H9 (cell line): ENCODE measurements around the gene SLC44A2. TPM values are rescaled to one million over a fixed set of nuclear protein-coding genes. Genes with fewer than 3 reads are reported as not detected.
A peak's percentile ranks its signal among the peaks of the same experiment; 100 is the strongest.

Experiments used
- DNase-seq: peaks from one replicate; pipeline ENCODE4 v3.0.0-alpha.2; 2017
- H2AFZ ChIP-seq: one replicate; pipeline ENCODE4 v1.6.1; 2013; ENCODE audit warnings: mild to moderate bottlenecking, low read length, control low read depth, moderate library complexity
- H2AK5ac ChIP-seq: 2 replicates; pipeline ENCODE4 v1.6.1; 2013; ENCODE audit warnings: low read length, control low read depth, mixed read lengths; ENCODE audit not compliant: insufficient read length
- H2BK120ac ChIP-seq: one replicate; pipeline ENCODE4 v1.6.1; 2013; ENCODE audit warnings: low read depth, mild to moderate bottlenecking, low read length, control low read depth, inconsistent platforms; ENCODE audit not compliant: poor library complexity, severe bottlenecking
- H2BK12ac ChIP-seq: 2 replicates; pipeline ENCODE4 v1.6.1; 2013; ENCODE audit warnings: low read length, control low read depth, mixed read lengths, low read depth; ENCODE audit not compliant: insufficient read length
- H2BK15ac ChIP-seq: 2 replicates; pipeline ENCODE4 v1.6.1; 2013; ENCODE audit warnings: low read depth, low read length, control low read depth
- H2BK20ac ChIP-seq: one replicate; pipeline ENCODE4 v1.6.1; 2013; ENCODE audit warnings: low read depth, mild to moderate bottlenecking, low read length, control low read depth, inconsistent platforms; ENCODE audit not compliant: poor library complexity, severe bottlenecking
- H2BK5ac ChIP-seq: 2 replicates; pipeline ENCODE4 v1.6.1; 2013; ENCODE audit warnings: low read length, control low read depth, mixed read lengths; ENCODE audit not compliant: insufficient read length
- H3K14ac ChIP-seq: 2 replicates; pipeline ENCODE4 v1.6.1; 2013; ENCODE audit warnings: low read length, control low read depth; ENCODE audit not compliant: insufficient read depth
- H3K18ac ChIP-seq: 2 replicates; pipeline ENCODE4 v1.6.1; 2013; ENCODE audit warnings: low read depth, mild to moderate bottlenecking, mixed read lengths, low read length, control low read depth; ENCODE audit not compliant: insufficient read length
- H3K23ac ChIP-seq: 2 replicates; pipeline ENCODE4 v1.6.1; 2013; ENCODE audit warnings: low read length, control low read depth, mixed read lengths, low read depth; ENCODE audit not compliant: insufficient read length
- H3K23me2 ChIP-seq: 2 replicates; pipeline ENCODE4 v1.6.1; 2013; ENCODE audit warnings: low read depth, mild to moderate bottlenecking, mixed read lengths, low read length, control low read depth; ENCODE audit not compliant: insufficient read length, poor library complexity, severe bottlenecking
- H3K27ac ChIP-seq: 2 replicates; pipeline ENCODE4 v1.5.1; 2013; ENCODE audit warnings: low read length, control low read depth, mixed read lengths, low read depth; ENCODE audit not compliant: insufficient read length
- H3K27me3 ChIP-seq: 2 replicates; pipeline ENCODE4 v1.6.1; 2013; ENCODE audit warnings: low read length, control low read depth, inconsistent platforms; ENCODE audit not compliant: insufficient read depth
- H3K4ac ChIP-seq: 2 replicates; pipeline ENCODE4 v1.6.1; 2013; ENCODE audit warnings: low read depth, mild to moderate bottlenecking, control low read depth, inconsistent platforms, low read length, moderate library complexity
- H3K4me1 ChIP-seq: 2 replicates; pipeline ENCODE4 v1.6.1; 2013; ENCODE audit warnings: low read length, control low read depth, inconsistent platforms; ENCODE audit not compliant: insufficient read depth
- H3K4me2 ChIP-seq: 2 replicates; pipeline ENCODE4 v1.6.1; 2013; ENCODE audit warnings: low read length, control low read depth, mixed read lengths; ENCODE audit not compliant: insufficient read length, insufficient read depth
- H3K56ac ChIP-seq: 2 replicates; pipeline ENCODE4 v1.6.1; 2013; ENCODE audit warnings: low read depth, mild to moderate bottlenecking, mixed read lengths, low read length, control low read depth; ENCODE audit not compliant: insufficient read length
- H3K79me1 ChIP-seq: 2 replicates; pipeline ENCODE4 v1.6.1; 2013; ENCODE audit warnings: low read depth, mild to moderate bottlenecking, moderate library complexity, low read length, control low read depth, inconsistent platforms; ENCODE audit not compliant: insufficient read depth, poor library complexity, severe bottlenecking
- H3K79me2 ChIP-seq: 2 replicates; pipeline ENCODE4 v1.6.1; 2013; ENCODE audit warnings: low read length, control low read depth, inconsistent platforms; ENCODE audit not compliant: insufficient read depth
- H3K9ac ChIP-seq: 2 replicates; pipeline ENCODE4 v1.6.1; 2013; ENCODE audit warnings: low read length, control low read depth, mixed read lengths; ENCODE audit not compliant: insufficient read length; ENCODE audit errors: extremely low read depth
- H3K9me3 ChIP-seq: one replicate; pipeline ENCODE4 v1.6.1; 2013; ENCODE audit warnings: low read depth, low read length, inconsistent platforms; ENCODE audit not compliant: control insufficient read depth
- H3T11ph ChIP-seq: one replicate; pipeline ENCODE4 v1.6.1; 2013; ENCODE audit warnings: mild to moderate bottlenecking, low read length, control low read depth, inconsistent platforms
- H4K20me1 ChIP-seq: one replicate; pipeline ENCODE4 v1.6.1; 2013; ENCODE audit not compliant: control insufficient read depth, insufficient read length, insufficient read depth
- H4K5ac ChIP-seq: 2 replicates; pipeline ENCODE4 v1.6.1; 2013; ENCODE audit warnings: low read depth, mild to moderate bottlenecking, mixed read lengths, low read length, control low read depth; ENCODE audit not compliant: insufficient read length
- H4K8ac ChIP-seq: replicated peaks from 2 replicates; pipeline ENCODE4 v1.6.1; 2013; ENCODE audit warnings: low read length, control low read depth, mixed read lengths, low read depth; ENCODE audit not compliant: insufficient read length
- H4K91ac ChIP-seq: 2 replicates; pipeline ENCODE4 v1.6.1; 2013; ENCODE audit warnings: low read depth, mild to moderate bottlenecking, moderate library complexity, mixed read lengths, low read length, control low read depth; ENCODE audit not compliant: insufficient read length
- H3K27ac Mint-ChIP-seq, 3 experiments: 2 replicates in 2 of 3; 3 replicates in 1 of 3; pipeline ENCODE4 v1.8.0; 2020 to 2021; ENCODE audit warnings: mixed read lengths in 3 of 3, mild to moderate bottlenecking in 1 of 3, moderate library complexity in 1 of 3
- H3K27me3 Mint-ChIP-seq: 2 replicates; pipeline ENCODE4 v1.8.0; 2021; ENCODE audit warnings: low read depth, mild to moderate bottlenecking, moderate library complexity, mixed read lengths
- H3K36me3 Mint-ChIP-seq, 3 experiments: 2 replicates in 2 of 3; 3 replicates in 1 of 3; pipeline ENCODE4 v1.8.0; 2020 to 2021; ENCODE audit warnings: low read depth in 3 of 3, mixed read lengths in 3 of 3; ENCODE audit not compliant: insufficient read depth in 1 of 3
- H3K4me1 Mint-ChIP-seq, 2 experiments: 2 replicates each; pipeline ENCODE4 v1.8.0; 2020; ENCODE audit warnings: mixed read lengths in 2 of 2
- H3K4me3 Mint-ChIP-seq, 2 experiments: 2 replicates in 1 of 2; 3 replicates in 1 of 2; pipeline ENCODE4 v1.8.0; 2020 to 2021; ENCODE audit warnings: mild to moderate bottlenecking in 2 of 2, mixed read lengths in 2 of 2, moderate library complexity in 1 of 2
- H3K9me3 Mint-ChIP-seq, 2 experiments: 2 replicates in 1 of 2; 3 replicates in 1 of 2; pipeline ENCODE4 v1.8.0; 2020; ENCODE audit warnings: mild to moderate bottlenecking in 2 of 2, mixed read lengths in 2 of 2, moderate library complexity in 1 of 2
- CTCF ChIP-seq: fragments of 200-600 bp; sonication (generic); conservative IDR thresholded peaks from 3 replicates; pipeline ENCODE4 v1.8.0; 2021; ENCODE audit warnings: antibody characterized with exemption, mild to moderate bottlenecking
- WGBS: extraction: QIAGEN DNeasy Blood & Tissue Kit; methylation state at CpG from one replicate; pipeline ENCODE4 v1.1.7; 2013; ENCODE audit warnings: missing lambda C conversion rate, low lambda C conversion rate, mixed read lengths; ENCODE audit not compliant: insufficient read length; ENCODE audit errors: extremely low coverage; 5-methylcytosine and 5-hydroxymethylcytosine counted together
- total RNA-seq: library from RNA; stranded (reverse); gene quantifications from 2 replicates; pipeline ENCODE4 v1.2.1, GENCODE V29; 2021

SLC44A2 gene
- total RNA-seq, 1 experiment from 2014 or later, result 121 TPM

DNA sequence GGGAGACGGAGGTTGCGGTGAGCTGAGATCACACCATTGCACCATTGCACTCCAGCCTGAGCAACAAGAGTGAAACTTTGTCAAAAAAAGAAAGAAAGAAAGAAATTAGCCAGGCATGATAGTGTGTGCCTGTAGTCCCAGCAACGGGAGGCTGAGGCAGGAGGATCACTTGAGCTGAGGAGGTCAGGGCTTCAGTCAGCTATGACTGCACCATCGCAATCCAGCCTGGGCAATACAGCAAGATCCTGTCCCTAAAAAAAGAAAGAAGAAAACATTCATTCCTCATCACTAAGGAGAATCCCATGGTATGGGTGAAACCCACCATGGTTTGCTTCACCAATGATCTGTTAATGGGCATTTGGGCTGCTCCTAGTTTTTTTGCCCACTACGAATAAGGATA lies 25.2 kb upstream of the SLC44A2 start:
- WGBS, result no CpG with 5 or more reads among the region's 5 CpGs
- Histone ChIP-seq H2BK20ac (no peak overlapping the region), H2BK12ac (no peak overlapping the region), H3K4me2 (no peak overlapping the region), H3K9me3 (no peaks in the 10 kb centered on the region), H3K79me1 (no peaks in the 10 kb centered on the region), H3K79me2 (no peaks in the 10 kb centered on the region; the same call in 1 of the 2 replicates), H4K91ac (no peak overlapping the region), H4K8ac (no peak overlapping the region), H3K23me2 (peaks cover 11% of the 10 kb centered on the region), H3K56ac (no peak overlapping the region), H2AFZ (no peak overlapping the region), H3K4me1 (no peaks in the 10 kb centered on the region), H3K18ac (no peak overlapping the region), H3K27ac (no peak overlapping the region), H2BK15ac (no peak overlapping the region), H2AK5ac (no peak overlapping the region), H4K20me1 (no peaks in the 10 kb centered on the region), H4K5ac (no peak overlapping the region), H2BK120ac (no peak overlapping the region), H3K9ac (no peak overlapping the region), H3K4ac (no peak overlapping the region), H3K23ac (no peak overlapping the region), H3K27me3 (no peaks in the 10 kb centered on the region), H3T11ph (no peak overlapping the region), H2BK5ac (no peak overlapping the region), H3K14ac (no peak overlapping the region)
- H3K4me3 Mint-ChIP-seq, result peak overlapping the region in 1 of 2 experiments; percentile 26; a peak in 1 of 5 replicates
- H3K27me3 Mint-ChIP-seq, result peaks cover 12% of the 10 kb centered on the region
- no peak overlapping the region for H3K27ac Mint-ChIP-seq
- TF ChIP-seq CTCF, result no peak
- H3K4me1 Mint-ChIP-seq, result peaks cover 16 to 18% of the 10 kb centered on the region in 2 experiments
- H3K9me3 Mint-ChIP-seq, result no peaks in the 10 kb centered on the region
- no peak for DNase-seq
- no peaks in the 10 kb centered on the region for H3K36me3 Mint-ChIP-seq
